UCSD-AML1 (cell line): ENCODE measurements around the gene GPR15.

ENCODE experiments used
- DNase-seq: peaks from one replicate; lab custom pipeline; 2025; ENCODE audit not compliant: unreplicated experiment; lab: John Stamatoyannopoulos, UW

Gene GPR15

GRCh38 chr3:98529856-98530459, 1.8 kb upstream of the GPR15 start:
- DNase-seq: peak; percentile 7

GRCh38 chr3:98530676-98531075, 1.1 kb upstream of the GPR15 start:
- DNase-seq: no peak

GRCh38 chr3:98532275-98532637, 478 bp downstream of the GPR15 start:
- peak; percentile 5 for DNase-seq

GRCh38 chr3:98532709-98533571, 1.2 kb downstream of the GPR15 start:
- DNase-seq: no peak

GRCh38 chr3:98534168-98534567, 2.4 kb downstream of the GPR15 start:
- no peak for DNase-seq

GRCh38 chr3:98534734-98535133, 3.0 kb downstream of the GPR15 start:
- DNase-seq: no peak

- DNase-seq: no peak
Observed at GRCh38 chr3:98536456-98537017, 4.8 kb downstream of the GPR15 start.

GRCh38 chr3:98540346-98540745, 8.6 kb downstream of the GPR15 start:
- DNase-seq: no peak

GRCh38 chr3:98541695-98542094, 9.9 kb downstream of the GPR15 start:
- DNase-seq: no peak

GRCh38 chr3:98542623-98543022, 10.8 kb downstream of the GPR15 start:
- no peak for DNase-seq

GRCh38 chr3:98545940-98546339, 14.2 kb downstream of the GPR15 start:
- DNase-seq: no peak

GRCh38 chr3:98548544-98548943, 16.8 kb downstream of the GPR15 start:
- DNase-seq: no peak

GRCh38 chr3:98550833-98551232, 19.1 kb downstream of the GPR15 start:
- no peak for DNase-seq

GRCh38 chr3:98551236-98551635, 19.5 kb downstream of the GPR15 start:
- no peak for DNase-seq

GRCh38 chr3:98551754-98552153, 20.0 kb downstream of the GPR15 start:
- no peak for DNase-seq

GRCh38 chr3:98552232-98553020, 20.6 kb downstream of the GPR15 start:
- no peak for DNase-seq

GRCh38 chr3:98553021-98553563, 21.3 kb downstream of the GPR15 start:
- DNase-seq: no peak

GRCh38 chr3:98553753-98554152, 22.0 kb downstream of the GPR15 start:
- no peak for DNase-seq

- DNase-seq: no peak
Observed at GRCh38 chr3:98554580-98554979, 22.8 kb downstream of the GPR15 start.

GRCh38 chr3:98555025-98555379, 23.2 kb downstream of the GPR15 start:
- DNase-seq: no peak
